C1 segment of cervical spinal cord (tissue), 14 donors: ENCODE results near the gene PDE4D.

Experiments
- DNase-seq, 14 donors: peaks; one replicate each; lab custom pipeline; 2025; lab: John Stamatoyannopoulos, UW

PDE4D gene

DNA sequence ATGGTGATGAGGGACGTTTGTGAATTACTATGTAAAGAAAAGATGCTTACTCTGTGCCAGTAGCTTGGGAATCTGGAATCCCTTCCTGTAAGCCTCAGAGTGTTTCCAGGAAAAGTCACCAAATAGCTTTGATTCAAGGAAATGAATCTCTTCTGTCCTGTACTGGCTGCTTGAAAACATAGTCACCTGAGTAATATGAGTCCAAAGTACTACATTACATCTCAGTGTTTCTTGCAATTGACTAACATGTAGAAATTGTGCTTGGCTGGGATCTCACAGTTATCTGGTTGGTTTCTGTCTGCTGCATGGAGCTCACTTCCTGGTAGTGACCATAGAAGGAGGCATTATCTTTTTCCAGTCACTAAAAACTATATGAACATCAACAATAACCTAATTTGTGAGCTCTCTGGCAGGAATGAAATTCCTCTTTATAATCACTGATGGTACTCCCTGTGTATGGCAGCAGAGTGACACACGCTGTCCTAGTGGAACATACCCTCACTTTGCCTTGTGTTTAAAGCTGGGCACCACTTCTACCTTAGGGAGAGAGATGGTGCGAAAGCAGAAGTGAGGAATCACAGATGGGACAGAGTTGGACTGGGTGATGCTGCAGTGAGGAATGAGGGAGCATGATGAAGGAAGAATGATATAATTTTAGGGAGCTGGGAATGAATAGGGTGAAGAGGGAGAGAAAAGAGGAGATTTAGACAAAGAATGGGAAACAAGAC lies 742.2 kb downstream of the PDE4D start:
- no peak for DNase-seq

DNA sequence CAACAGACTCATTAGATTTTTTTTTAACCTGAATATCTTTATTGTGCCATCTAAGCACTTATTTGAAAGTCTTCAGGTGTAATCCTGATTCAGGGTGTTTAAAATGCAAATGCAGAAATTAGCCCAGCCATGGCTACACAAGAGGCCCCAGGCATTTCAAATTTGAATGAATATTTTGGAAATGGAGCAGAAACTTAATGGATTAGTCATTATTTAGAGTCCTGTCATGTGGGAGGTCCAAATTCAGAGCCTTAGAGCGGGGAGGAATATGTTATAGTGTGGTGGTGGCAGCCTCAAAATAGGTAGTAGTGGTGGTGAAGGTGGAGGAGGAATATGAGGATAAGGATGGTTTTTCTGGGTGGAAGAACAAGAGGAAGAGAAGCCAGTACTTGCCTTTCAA lies 743.7 kb downstream of the PDE4D start:
- no peak for DNase-seq

DNA sequence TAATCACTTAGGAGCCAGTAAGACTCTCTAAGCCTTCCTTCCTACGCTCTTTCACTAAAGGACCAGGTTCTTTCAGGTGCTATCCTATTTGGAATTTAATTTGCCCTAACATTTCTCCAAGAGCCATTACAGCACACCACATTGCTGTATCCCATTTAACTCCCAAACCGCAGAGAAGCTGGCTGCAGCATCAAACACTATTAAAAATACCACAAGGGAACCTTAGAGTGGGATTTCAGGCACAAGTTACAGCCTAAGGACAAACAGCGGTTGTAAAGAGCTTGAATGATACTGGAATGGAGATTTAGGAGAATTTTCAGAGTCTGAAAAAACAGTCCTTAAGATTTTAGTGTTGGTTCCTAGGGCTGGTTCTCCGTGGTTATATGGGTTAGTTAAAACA lies 744.3 kb downstream of the PDE4D start:
- no peak for DNase-seq

DNA sequence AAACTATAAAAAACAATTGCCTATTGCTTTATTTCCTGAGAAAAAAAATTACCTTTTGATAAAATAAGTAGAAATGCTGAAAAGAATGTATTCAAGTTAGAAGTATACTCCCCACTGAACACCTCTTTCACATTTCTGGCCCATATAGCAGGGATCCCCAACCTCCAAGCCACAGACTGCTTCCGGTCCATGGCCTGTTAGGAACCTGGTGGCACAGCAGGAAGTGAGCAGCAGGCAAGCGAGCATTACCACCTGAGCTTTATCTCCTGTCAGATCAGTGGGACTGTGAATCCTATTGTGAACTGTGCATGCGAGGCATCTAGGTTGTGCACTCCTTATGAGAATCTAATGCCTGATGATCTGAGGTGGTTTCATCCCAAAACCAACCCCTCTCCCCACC lies 746.8 kb downstream of the PDE4D start:
- no peak for DNase-seq

DNA sequence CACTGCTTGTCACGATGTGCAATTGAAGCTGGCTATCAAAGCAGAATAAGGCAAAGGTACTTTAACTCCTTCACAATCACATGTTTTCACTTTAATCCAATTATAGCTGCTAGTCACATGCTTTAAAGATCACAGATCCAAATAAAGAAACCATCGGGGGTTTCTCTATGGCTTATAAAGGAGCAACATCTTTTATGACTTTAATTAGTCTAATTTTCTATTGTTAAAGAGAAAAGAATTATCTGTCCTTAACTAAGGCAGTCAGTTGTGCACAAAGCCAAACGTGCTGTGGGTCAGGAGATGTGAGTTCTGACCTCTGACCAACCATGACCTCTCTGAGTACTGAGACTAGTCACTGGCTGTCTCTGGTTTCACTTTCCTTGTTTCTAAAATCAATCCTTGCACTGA lies 749.6 kb downstream of the PDE4D start:
- DNase-seq: no peak

DNA sequence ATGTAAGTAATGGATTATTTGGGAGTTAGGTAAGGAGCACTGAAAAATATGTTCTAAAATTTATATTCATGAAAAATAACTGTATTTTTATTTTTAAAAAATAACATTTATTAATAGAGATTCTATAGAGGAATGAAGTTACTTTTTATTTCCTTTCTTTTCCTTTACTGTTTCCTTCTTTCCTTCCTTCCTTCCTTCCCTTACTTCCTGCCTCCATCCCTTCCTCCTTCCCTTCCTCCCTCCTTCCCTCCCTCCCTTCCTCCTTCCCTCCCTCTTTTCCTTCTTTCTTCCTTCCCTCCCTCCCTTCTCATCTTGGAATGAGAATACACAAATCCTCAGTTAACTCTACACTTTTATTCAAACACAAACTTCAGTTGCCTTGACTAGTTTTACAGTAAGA lies 750.6 kb downstream of the PDE4D start:
- no peak for DNase-seq

DNA sequence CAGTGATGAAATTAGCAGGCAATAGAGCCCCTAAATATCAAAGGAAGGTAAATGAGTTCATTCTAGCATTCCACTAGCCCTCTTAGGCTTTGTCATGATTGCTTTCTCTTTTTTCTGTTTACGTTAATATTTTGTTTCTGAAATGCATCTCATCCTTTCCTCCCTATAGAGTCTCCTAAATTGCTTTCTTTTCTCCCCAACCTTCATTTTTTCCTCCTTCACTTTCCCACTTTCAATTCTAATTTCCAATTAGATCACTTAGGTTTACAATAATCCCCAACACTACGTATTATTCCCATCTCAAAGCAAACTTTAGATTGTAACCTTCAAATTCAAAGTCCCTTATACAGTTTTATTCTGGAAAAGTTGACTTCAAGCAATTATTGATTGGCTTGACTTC lies 751.4 kb downstream of the PDE4D start:
- no peak for DNase-seq

DNA sequence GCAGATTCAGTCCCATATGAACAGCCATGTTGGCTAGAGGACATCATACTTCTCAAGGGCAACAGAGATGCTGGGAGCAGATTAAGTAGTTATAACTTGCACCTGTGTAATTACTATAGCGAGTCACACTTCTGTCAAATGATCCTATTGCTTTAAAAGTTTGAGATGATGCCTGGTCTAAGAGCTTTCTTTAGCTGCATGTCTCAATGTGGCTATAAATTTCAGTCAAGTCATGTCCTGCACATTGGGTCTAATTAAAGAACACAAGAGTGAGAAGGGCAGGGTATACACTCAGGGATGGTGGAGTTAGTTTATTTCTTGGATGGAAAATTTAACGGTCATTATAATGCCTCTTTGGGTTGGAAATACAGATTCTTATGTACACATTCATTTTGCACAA lies 753.4 kb downstream of the PDE4D start:
- DNase-seq: no peak

DNA sequence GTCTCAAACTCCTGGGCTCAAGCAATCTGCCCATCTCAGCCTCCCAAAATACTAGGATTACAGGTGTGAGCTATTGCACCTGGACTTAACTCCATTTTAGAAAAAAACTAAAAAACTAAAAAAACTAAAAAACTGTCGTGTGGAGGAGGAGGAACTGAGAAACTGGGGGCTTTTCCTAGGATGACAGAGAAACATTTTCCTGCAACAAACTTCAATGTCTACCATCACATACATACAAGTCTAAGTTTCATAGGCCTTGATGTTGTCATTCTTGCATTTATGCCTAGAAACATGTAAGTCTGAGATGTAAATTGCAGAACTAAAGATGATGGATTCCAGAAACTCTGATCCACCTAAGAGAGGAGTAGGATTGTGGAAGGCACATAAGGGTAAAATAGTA lies 753.8 kb downstream of the PDE4D start:
- no peak for DNase-seq

DNA sequence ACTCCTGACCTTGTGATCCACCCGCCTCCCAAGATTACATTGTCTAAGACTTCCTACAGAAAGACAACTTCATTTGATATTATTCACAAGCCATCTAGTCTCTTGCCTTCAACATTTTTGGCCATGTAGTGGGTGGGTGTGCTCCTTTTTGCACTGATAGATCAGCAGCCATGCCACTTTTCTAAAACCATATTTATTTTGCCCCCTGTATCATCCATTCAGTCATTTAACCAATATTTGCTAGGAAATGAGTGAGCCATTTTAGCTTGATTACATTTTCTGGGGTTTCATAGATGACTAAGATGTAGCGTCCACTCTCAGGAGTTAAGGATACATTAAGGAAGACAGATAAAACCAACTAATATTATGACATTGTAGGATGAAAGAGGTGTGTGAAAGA lies 755.0 kb downstream of the PDE4D start:
- no peak for DNase-seq

DNA sequence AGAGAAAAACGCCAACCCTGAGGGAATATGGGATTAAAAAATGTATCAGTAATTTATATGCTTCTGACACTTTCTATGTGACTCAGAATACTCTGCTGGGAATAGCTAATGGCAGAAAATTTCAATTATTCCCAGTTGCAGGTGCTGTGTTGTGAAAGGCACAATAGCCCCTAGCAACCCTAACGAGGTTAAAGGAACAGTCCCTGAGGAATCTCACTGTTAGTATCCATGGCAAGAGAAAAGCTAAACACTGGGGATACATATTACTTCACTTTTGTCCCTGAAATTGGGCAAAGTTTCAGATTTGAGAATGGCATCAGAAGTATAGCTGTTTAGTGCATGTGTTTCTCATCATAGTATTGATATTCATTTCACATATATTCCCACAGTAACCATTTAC lies 755.7 kb downstream of the PDE4D start:
- DNase-seq: no peak

DNA sequence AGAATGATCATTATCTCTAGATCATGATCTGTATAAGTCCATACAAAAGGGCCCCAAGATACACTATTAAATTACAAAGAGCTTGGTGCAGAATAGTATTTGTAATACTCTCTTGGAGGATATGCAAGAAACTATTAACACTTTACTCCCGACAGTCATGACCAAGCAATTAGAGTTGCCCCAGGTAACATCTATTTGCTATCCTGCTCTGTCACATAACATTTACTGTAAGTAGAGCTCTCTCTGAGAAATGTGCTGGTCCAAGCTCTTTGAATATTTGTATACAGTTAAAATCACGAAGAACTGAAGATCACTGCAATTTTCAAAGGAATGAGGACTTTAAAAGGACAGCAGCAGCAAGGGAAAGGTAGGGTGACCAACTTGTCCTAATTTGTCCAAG lies 757.0 kb downstream of the PDE4D start:
- DNase-seq: no peak

DNA sequence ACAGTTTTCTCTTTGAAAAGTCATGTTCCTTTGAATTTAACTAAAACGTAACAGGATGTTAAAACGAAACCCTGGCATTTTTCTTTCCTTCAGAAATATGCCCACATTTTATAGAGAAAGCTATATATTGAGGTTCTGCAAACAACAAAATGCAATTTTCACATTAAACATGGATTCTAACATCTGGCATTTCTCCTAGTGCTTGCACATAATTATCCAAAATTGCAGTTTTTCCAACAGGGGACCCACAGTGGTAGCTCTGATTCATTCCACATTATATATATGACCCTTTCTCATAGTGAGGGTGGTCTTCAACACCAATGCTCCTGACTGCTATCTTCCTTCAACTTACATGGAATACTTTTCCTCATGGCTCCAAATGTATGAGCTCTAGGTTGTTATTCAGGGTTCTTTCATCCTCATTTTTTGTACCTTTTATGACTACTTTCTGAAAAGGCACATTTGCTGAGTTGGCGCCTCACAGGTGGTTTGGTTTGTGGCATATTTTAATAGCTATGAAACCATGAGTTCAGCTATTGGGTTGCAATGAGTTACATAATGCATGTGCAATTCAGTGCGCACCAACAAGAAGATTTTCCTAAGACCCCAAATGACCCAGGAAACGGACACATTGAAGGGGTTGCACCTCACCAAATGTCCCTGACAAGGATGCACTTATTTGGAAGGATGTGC lies 758.9 kb downstream of the PDE4D start:
- DNase-seq: no peak

DNA sequence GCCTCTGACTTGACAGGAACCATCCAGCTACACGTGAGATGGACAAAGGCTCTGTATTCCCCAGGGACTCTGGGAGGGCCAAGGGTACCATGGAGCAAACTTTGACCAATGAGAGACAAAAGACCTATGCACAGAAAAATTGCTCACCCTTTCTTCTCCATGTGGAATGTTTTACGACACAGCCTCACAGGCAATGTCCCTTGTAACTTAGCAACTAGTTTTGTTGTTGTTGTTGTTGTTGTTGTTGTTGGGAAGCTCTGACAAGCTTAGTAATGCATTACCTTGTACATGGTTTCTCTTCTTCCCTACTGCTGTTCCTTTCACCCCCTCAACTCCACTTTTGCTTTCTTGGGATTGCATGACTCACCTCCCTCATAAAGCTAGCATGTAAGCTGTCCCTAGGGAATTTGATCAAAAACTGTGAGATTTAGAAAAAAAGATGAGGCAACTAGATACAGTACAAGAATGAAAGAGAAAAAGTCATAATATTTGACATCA lies 759.7 kb downstream of the PDE4D start:
- DNase-seq: no peak

DNA sequence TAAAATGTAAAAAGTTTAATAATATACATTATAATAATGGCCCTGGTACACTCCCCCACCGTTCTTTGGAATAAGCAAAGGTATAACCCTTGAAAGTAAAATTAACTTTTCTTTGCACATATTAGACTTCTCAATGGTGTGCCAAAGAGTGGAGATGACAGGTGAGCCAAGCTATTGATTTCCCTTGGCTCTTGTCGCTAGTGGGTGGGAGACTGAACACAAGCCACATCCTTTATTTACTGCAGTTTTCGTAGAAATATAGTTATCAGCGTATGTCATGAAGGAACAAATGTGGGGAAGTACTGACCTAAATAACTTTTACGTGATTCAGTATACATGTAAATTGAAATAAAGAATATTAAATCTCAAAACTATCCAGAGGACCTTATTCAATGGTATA lies 761.4 kb downstream of the PDE4D start:
- no peak for DNase-seq

DNA sequence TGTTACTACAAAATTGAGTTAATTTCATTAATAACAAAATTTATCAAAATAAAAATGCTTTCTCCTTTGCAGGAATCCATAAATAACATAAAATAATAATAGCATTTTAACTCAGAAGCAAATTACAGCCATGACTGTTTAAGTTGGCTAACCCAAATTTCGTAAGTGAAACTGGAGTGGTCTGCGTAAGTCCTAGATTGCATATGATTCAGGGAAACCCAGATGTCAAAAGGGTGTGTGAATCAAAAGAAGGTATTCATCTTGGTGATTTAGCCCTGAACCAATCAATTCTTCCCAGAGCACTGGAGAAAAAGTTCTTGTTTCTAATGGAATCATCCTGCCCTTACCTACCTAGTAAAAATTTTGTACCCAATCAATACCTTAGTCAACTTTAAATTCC lies 763.1 kb downstream of the PDE4D start:
- no peak for DNase-seq

DNA sequence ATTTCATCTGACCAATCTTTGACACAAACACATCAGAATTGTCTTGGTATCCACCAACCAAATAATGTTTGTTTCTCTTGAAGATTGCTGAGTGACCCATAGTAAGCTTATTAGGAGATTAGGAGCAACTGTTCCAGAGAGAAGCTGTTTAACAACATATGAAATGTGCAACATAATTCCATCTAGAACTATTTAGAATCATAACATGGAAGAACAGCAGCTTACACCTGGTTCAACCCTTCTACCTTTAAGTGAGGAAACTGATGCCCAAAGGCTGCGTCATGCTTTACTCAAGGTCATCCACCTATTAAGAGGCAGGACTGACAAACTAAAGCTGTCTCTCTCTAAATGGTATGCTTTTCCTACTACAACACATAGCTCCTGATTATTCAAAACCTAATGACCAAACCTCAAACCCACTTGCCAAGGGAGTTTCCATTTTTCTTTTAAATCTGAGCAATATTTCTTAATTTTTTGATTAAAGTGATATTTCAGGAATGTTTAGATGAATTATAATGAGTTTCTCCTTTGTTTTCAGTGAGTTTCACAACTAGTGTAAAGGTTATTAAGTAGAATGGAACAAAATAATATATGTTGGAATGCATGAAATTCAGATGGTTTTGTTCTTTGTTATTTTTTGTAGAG lies 764.8 kb downstream of the PDE4D start:
- no peak for DNase-seq

DNA sequence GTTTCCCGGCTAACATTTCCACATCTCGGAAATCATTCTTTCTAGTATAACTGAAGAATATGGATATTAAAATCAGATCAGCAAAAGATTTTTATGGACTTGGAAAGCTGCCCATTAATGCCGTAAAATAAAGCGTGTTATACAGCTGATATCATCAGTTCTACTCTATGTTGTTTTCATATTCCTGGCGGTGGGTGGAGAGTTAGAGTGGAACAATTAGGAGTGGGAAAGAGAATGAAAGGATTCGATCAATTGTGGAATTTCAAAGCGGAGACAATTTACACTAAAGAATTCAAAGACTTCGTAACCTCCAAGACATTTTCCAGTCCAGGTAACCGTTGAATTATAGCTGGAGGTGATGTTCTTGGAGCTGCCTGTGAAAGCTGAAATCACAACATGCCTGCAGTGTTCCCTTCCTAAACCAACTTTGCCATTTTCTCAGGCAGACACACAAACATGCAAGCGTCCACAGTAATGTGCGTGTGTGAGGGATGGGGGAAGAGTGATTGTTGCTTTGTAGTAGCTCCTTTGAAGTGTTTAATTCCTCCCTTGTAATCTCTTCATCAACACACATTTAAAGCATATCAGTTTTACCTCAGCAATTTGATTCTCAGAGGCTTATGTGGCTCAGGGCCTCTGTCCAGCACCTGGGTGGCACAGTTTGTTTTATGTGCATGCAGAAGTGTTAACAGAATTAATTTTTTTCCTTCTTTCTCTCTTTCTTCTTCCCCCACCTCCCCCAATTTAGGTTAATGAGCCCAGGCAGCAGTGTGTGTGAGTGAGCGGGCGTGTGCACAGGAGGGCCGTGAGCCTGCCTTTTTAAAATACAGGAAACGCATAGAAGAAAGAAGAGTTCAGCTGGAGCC lies 766.6 kb downstream of the PDE4D start:
- peak in 2 of 14 donors; percentile 44 to 47 for DNase-seq

DNA sequence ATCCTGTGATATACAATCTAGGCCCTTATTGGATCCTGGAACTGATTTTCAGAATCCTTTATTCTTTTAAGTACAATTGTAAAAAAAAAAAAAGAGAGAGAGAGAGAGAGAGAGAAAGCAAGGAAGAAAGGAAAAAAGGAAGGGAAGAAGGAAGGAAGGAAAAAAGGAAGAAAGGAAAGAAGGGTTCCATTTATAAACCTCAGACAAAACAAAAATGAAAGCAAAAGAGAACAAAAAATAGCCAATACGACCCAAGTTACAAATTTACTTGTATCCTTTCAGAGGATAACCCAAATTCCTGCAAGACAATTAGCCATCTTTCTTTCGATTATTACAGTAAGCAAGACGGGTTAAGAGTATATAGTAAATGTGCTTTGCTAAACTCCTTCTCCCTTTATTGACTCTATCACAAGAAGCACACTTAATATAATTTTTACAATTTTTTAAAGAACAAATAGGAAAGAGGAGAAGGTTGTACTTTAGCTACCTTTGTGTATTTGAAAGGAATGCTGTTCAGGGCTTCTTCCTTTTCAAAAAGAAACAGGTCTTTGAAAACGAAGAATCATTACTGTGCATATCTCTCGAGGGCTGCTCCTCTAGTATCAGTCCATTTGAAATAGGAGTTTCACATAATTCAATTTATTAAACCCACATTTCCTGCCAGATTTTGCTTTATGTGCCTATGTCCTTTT lies 767.4 kb downstream of the PDE4D start:
- no peak for DNase-seq

DNA sequence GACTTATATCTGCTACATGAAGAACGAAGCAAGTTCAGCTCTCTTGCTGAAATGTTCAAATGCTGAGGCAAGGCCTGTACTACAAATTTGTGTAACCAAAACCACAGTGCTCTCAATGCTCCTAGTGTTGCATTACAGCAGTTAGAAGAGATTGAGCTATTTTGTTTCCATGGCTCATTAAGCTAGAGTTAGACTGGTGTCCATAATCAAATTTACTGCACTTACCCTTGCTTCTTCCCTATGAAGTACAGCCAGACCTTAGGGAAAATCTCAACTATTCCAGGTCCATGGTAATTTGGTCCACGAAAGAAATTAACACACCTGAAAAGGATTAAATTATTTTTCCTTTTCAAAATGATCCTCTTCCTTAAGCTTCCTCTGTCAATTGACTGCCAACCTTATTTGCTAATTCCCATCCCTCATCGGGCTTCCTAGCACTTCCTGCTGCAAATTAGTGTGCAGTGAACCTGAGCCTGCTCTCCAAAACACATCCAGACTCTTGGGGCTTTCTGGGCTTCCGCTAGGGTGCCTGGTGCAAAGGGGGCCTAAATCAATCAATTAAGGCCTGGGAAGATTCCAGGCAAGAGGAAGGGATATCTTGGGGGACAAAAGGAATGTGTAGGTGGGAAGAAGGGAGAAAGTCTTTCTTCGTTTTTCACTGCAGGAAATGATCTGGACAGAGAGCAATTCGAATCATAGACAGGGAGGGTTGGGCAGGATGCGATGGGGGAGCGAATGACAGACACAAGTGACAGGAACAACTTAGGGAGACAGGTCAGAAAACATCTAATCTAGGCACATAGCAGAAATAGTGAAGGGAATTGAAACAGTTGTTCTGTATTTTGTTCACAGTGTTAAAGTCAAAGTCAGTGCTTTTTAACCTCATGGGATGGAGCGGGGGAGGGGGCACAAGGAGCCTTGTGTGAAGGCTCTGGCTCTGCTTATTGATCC lies 768.2 kb downstream of the PDE4D start:
- DNase-seq: no peak
